Dendritic cell treated with granulocyte-macrophage colony-stimulating factor and Interleukin-4, amounts not matched to agents 40 ng/mL and 50 ng/mL, for 4 days (primary cell): ENCODE measurements around the gene SEPTIN3.

ENCODE experiments used
- H3K27ac Mint-ChIP-seq: one replicate; pipeline ENCODE4 v1.8.0; 2022; ENCODE audit warnings: mild to moderate bottlenecking, mixed read lengths
- H3K27me3 Mint-ChIP-seq: one replicate; pipeline ENCODE4 v1.8.0; 2022; ENCODE audit warnings: mild to moderate bottlenecking, mixed read lengths
- H3K36me3 Mint-ChIP-seq: one replicate; pipeline ENCODE4 v1.8.0; 2022; ENCODE audit warnings: low read depth, mixed read lengths
- H3K4me1 Mint-ChIP-seq: one replicate; pipeline ENCODE4 v1.8.0; 2022; ENCODE audit warnings: low read depth, mixed read lengths
- H3K4me3 Mint-ChIP-seq: one replicate; pipeline ENCODE4 v1.8.0; 2022; ENCODE audit warnings: mild to moderate bottlenecking, moderate library complexity, mixed read lengths
- H3K9me3 Mint-ChIP-seq: one replicate; pipeline ENCODE4 v1.8.0; 2022; ENCODE audit warnings: mixed read lengths
- intact Hi-C: fragments of 100-400 bp; cut with micrococcal nuclease; formaldehyde crosslinking; loops from one replicate; pipeline ENCODE4 v1.15.0; 2022

The SEPTIN3 gene

GRCh38 chr22:41969110-41969646, at the start of gene SEPTIN3:
SEPTIN3 (plus strand) TSS chr22:41969443; CDS start chr22:41971493, 2,050 bp downstream.
- peaks cover 8% of the 10 kb centered on the region for H3K4me1 Mint-ChIP-seq
- no peaks in the 10 kb centered on the region for H3K9me3 Mint-ChIP-seq
- no peaks in the 10 kb centered on the region for H3K36me3 Mint-ChIP-seq
- H3K4me3 Mint-ChIP-seq, result no peak within 1 kb of the TSS
- peaks cover 26% of the 10 kb centered on the region for H3K27me3 Mint-ChIP-seq
- intact Hi-C loops, result loop anchor here (5.0 to 10.0 kb wide), 3 partner anchors 123 to 506 kb away; partner anchors contain the start of genes NDUFA6 and NFAM1
- H3K27ac Mint-ChIP-seq, result no peak within 1 kb of the TSS

GRCh38 chr22:41920271-41920976, 48.8 kb upstream of the SEPTIN3 start:
- H3K36me3 Mint-ChIP-seq, result no peaks in the 10 kb centered on the region
- H3K4me3 Mint-ChIP-seq, result peak overlapping the region; percentile 75
- H3K4me1 Mint-ChIP-seq, result peaks cover 56% of the 10 kb centered on the region
- H3K9me3 Mint-ChIP-seq, result no peaks in the 10 kb centered on the region
- peaks cover 66% of the 10 kb centered on the region for H3K27me3 Mint-ChIP-seq
- intact Hi-C loops, result no loop called here
- H3K27ac Mint-ChIP-seq, result peak overlapping the region; percentile 73

GRCh38 chr22:41922328-41922727, 46.9 kb upstream of the SEPTIN3 start:
- Mint-ChIP-seq H3K27ac (no peak overlapping the region), H3K36me3 (no peaks in the 10 kb centered on the region), H3K27me3 (peaks cover 59% of the 10 kb centered on the region), H3K4me3 (no peak overlapping the region), H3K4me1 (peaks cover 47% of the 10 kb centered on the region), H3K9me3 (no peaks in the 10 kb centered on the region)
- intact Hi-C loops, result no loop called here

- no peak overlapping the region for H3K27ac Mint-ChIP-seq
- intact Hi-C loops, result no loop called here
- no peak overlapping the region for H3K4me3 Mint-ChIP-seq
- H3K36me3 Mint-ChIP-seq, result no peaks in the 10 kb centered on the region
- H3K27me3 Mint-ChIP-seq, result peaks cover 59% of the 10 kb centered on the region
- H3K9me3 Mint-ChIP-seq, result no peaks in the 10 kb centered on the region
- peaks cover 40% of the 10 kb centered on the region for H3K4me1 Mint-ChIP-seq
These were observed 46.2 kb upstream of the SEPTIN3 start for GRCh38 chr22:41922940-41923594.

GRCh38 chr22:41923595-41924276, 45.5 kb upstream of the SEPTIN3 start:
- Mint-ChIP-seq H3K27ac (no peak overlapping the region), H3K4me1 (peaks cover 36% of the 10 kb centered on the region), H3K27me3 (peaks cover 65% of the 10 kb centered on the region), H3K36me3 (no peaks in the 10 kb centered on the region), H3K4me3 (no peak overlapping the region), H3K9me3 (no peaks in the 10 kb centered on the region)
- intact Hi-C loops, result no loop called here

- H3K27me3 Mint-ChIP-seq, result peaks cover 67% of the 10 kb centered on the region
These were observed 43.3 kb upstream of the SEPTIN3 start for GRCh38 chr22:41925783-41926460.

GRCh38 chr22:41927813-41928212, 41.4 kb upstream of the SEPTIN3 start:
- H3K27me3 Mint-ChIP-seq, result peaks cover 57% of the 10 kb centered on the region
- no peaks in the 10 kb centered on the region for H3K9me3 Mint-ChIP-seq
- H3K36me3 Mint-ChIP-seq, result no peaks in the 10 kb centered on the region
- H3K27ac Mint-ChIP-seq, result no peak overlapping the region
- H3K4me1 Mint-ChIP-seq, result peaks cover 19% of the 10 kb centered on the region
- H3K4me3 Mint-ChIP-seq, result no peak overlapping the region
- intact Hi-C loops, result no loop called here

More at GRCh38 chr22:41925783-41926460, 43.3 kb upstream of the SEPTIN3 start:
- Mint-ChIP-seq H3K9me3 (no peaks in the 10 kb centered on the region), H3K36me3 (no peaks in the 10 kb centered on the region), H3K4me3 (peak overlapping the region; percentile 54), H3K27ac (peak overlapping the region; percentile 20), H3K4me1 (peaks cover 28% of the 10 kb centered on the region)
- intact Hi-C loops, result no loop called here

- peaks cover 49% of the 10 kb centered on the region for H3K27me3 Mint-ChIP-seq
- H3K4me1 Mint-ChIP-seq, result peaks cover 19% of the 10 kb centered on the region
- H3K4me3 Mint-ChIP-seq, result no peak overlapping the region
- H3K9me3 Mint-ChIP-seq, result no peaks in the 10 kb centered on the region
- intact Hi-C loops, result no loop called here
- no peak overlapping the region for H3K27ac Mint-ChIP-seq
- H3K36me3 Mint-ChIP-seq, result no peaks in the 10 kb centered on the region
These were observed 40.4 kb upstream of the SEPTIN3 start for GRCh38 chr22:41928593-41929417.

GRCh38 chr22:41929418-41929810, 39.8 kb upstream of the SEPTIN3 start:
- H3K27ac Mint-ChIP-seq, result no peak overlapping the region
- intact Hi-C loops, result no loop called here
- H3K9me3 Mint-ChIP-seq, result no peaks in the 10 kb centered on the region
- no peaks in the 10 kb centered on the region for H3K36me3 Mint-ChIP-seq
- H3K4me1 Mint-ChIP-seq, result peaks cover 19% of the 10 kb centered on the region
- no peak overlapping the region for H3K4me3 Mint-ChIP-seq
- peaks cover 46% of the 10 kb centered on the region for H3K27me3 Mint-ChIP-seq

- Mint-ChIP-seq H3K4me1 (peaks cover 12% of the 10 kb centered on the region), H3K27ac (no peak overlapping the region), H3K27me3 (peaks cover 33% of the 10 kb centered on the region), H3K9me3 (no peaks in the 10 kb centered on the region), H3K36me3 (no peaks in the 10 kb centered on the region), H3K4me3 (no peak overlapping the region)
- intact Hi-C loops, result no loop called here
These were observed 37.5 kb upstream of the SEPTIN3 start for GRCh38 chr22:41931701-41932269.

GRCh38 chr22:41932353-41932752, 36.9 kb upstream of the SEPTIN3 start:
- H3K4me1 Mint-ChIP-seq, result peaks cover 12% of the 10 kb centered on the region
- intact Hi-C loops, result no loop called here
- H3K9me3 Mint-ChIP-seq, result no peaks in the 10 kb centered on the region
- no peaks in the 10 kb centered on the region for H3K36me3 Mint-ChIP-seq
- H3K27me3 Mint-ChIP-seq, result peaks cover 27% of the 10 kb centered on the region
- H3K27ac Mint-ChIP-seq, result no peak overlapping the region
- no peak overlapping the region for H3K4me3 Mint-ChIP-seq

GRCh38 chr22:41933411-41934177, 35.6 kb upstream of the SEPTIN3 start:
- intact Hi-C loops, result no loop called here
- peaks cover 11% of the 10 kb centered on the region for H3K4me1 Mint-ChIP-seq
- peaks cover 15% of the 10 kb centered on the region for H3K27me3 Mint-ChIP-seq
- H3K9me3 Mint-ChIP-seq, result no peaks in the 10 kb centered on the region
- H3K4me3 Mint-ChIP-seq, result no peak overlapping the region
- no peak overlapping the region for H3K27ac Mint-ChIP-seq
- no peaks in the 10 kb centered on the region for H3K36me3 Mint-ChIP-seq
